ENCODE measurements around the gene SORCS2. TPM values are rescaled to one million over a fixed set of nuclear protein-coding genes. Genes with fewer than 3 reads are reported as not detected.

Gene SORCS2
- total RNA-seq, 4 donors from 2014 or later, result 0.26 to 17.1 (median 2.9) TPM

DNA sequence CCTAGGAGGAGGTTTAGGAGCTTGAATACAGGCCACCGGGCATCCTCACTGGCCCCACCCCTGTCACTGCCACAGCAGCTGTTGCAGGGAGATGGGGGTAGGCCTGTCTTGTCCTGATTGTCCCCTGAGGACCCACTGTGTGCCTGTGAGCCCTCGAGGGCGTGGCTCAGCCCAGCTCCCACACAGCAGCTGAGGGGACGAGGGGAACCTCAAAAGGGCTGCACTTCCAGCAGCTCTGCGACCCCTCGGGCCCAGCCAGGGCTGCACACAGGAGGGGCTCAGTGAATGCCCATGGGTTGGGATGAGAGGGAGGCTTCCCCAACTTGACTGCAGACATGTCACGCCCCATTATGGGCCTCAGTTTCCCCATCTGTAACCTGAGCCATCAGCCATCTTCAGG is 521.4 kb downstream of the SORCS2 start:
- Histone ChIP-seq H3K9me3 (no peaks in the 10 kb centered on the region), H3K4me3 (no peak overlapping the region), H3K27me3 (no peaks in the 10 kb centered on the region), H3K4me1 (no peaks in the 10 kb centered on the region), H3K36me3 (no peaks in the 10 kb centered on the region), H3K27ac (no peak overlapping the region)
- intact Hi-C loops (cut with DNase I; ENCODE audit: low total_unique reads), result no loop called here
- TF ChIP-seq, protein P1, sequence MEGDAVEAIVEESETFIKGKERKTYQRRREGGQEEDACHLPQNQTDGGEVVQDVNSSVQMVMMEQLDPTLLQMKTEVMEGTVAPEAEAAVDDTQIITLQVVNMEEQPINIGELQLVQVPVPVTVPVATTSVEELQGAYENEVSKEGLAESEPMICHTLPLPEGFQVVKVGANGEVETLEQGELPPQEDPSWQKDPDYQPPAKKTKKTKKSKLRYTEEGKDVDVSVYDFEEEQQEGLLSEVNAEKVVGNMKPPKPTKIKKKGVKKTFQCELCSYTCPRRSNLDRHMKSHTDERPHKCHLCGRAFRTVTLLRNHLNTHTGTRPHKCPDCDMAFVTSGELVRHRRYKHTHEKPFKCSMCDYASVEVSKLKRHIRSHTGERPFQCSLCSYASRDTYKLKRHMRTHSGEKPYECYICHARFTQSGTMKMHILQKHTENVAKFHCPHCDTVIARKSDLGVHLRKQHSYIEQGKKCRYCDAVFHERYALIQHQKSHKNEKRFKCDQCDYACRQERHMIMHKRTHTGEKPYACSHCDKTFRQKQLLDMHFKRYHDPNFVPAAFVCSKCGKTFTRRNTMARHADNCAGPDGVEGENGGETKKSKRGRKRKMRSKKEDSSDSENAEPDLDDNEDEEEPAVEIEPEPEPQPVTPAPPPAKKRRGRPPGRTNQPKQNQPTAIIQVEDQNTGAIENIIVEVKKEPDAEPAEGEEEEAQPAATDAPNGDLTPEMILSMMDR (IDR thresholded peaks at IDR 0.05), result no peak
- TF ChIP-seq POLR2A (IDR thresholded peaks at IDR 0.05), result no peak
- no peak for DNase-seq

DNA sequence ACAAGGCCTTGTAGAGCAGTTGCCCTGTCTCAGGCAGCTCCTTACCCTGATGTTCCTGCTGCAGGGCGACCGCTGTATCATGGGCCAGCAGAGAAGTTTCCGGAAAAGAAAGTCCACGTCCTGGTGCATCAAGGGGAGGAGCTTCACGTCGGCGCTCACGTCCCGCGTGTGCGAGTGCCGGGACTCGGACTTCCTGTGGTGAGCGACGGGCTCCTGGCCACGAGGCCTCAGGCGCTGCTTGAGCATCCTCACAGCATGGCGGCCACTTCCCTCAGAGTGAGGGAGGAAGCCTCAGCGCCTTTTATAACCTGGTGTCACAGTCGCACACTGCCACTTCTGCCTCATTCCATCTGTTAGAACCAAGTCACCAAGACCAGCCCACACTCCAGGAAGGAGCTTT is 521.8 kb downstream of the SORCS2 start:
- no peak for DNase-seq
- TF ChIP-seq POLR2A (IDR thresholded peaks at IDR 0.05), result no peak
- TF ChIP-seq, protein P1 (IDR thresholded peaks at IDR 0.05), result no peak
- Histone ChIP-seq H3K27ac (no peak overlapping the region), H3K27me3 (no peaks in the 10 kb centered on the region), H3K4me3 (no peak overlapping the region), H3K36me3 (no peaks in the 10 kb centered on the region), H3K9me3 (no peaks in the 10 kb centered on the region), H3K4me1 (peaks cover 0 to 2% of the 10 kb centered on the region in 2 donors)
- intact Hi-C loops (cut with DNase I; ENCODE audit: low total_unique reads), result no loop called here

DNA sequence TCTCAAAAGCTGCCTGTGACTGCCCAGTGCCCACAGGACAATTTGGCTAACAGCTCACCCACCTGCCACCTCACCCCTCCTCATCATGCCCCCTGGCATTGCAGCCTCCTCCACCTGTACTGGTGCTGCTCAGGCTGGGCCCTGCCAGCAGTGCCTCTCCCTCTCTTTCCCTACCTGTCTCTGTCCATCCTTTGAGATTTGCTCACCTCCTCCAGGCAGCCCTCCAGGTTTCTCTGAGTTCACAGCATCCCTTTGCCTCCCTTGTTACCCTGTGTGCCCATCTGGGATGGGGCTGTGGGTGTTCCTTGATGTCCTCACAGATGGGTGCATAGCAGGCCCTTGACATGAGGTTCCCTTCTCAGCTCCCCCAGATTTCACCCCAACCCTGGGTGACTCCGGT is 522.4 kb downstream of the SORCS2 start:
- TF ChIP-seq, protein P1 (IDR thresholded peaks at IDR 0.05), result no peak
- no peak for TF ChIP-seq POLR2A (IDR thresholded peaks at IDR 0.05)
- no peak for DNase-seq
- H3K9me3 ChIP-seq, result no peaks in the 10 kb centered on the region
- intact Hi-C loops (cut with DNase I; ENCODE audit: low total_unique reads), result no loop called here
- H3K27me3 ChIP-seq, result no peaks in the 10 kb centered on the region
- peaks cover 0 to 5% of the 10 kb centered on the region in 2 donors for H3K4me1 ChIP-seq
- H3K36me3 ChIP-seq, result no peaks in the 10 kb centered on the region
- no peak overlapping the region for H3K27ac ChIP-seq
- H3K4me3 ChIP-seq, result no peak overlapping the region

GRCh38 chr4:7715271-7716009 is 523.1 kb downstream of the SORCS2 start:
- H3K4me1 ChIP-seq, result peaks cover 0 to 5% of the 10 kb centered on the region in 2 donors
- TF ChIP-seq, protein P1 (IDR thresholded peaks at IDR 0.05), result no peak
- TF ChIP-seq POLR2A (IDR thresholded peaks at IDR 0.05), result no peak
- DNase-seq, result no peak
- intact Hi-C loops (cut with DNase I; ENCODE audit: low total_unique reads), result no loop called here
- H3K9me3 ChIP-seq, result no peaks in the 10 kb centered on the region
- H3K27ac ChIP-seq, result no peak overlapping the region
- H3K36me3 ChIP-seq, result no peaks in the 10 kb centered on the region
- H3K27me3 ChIP-seq, result no peaks in the 10 kb centered on the region
- H3K4me3 ChIP-seq, result no peak overlapping the region

DNA sequence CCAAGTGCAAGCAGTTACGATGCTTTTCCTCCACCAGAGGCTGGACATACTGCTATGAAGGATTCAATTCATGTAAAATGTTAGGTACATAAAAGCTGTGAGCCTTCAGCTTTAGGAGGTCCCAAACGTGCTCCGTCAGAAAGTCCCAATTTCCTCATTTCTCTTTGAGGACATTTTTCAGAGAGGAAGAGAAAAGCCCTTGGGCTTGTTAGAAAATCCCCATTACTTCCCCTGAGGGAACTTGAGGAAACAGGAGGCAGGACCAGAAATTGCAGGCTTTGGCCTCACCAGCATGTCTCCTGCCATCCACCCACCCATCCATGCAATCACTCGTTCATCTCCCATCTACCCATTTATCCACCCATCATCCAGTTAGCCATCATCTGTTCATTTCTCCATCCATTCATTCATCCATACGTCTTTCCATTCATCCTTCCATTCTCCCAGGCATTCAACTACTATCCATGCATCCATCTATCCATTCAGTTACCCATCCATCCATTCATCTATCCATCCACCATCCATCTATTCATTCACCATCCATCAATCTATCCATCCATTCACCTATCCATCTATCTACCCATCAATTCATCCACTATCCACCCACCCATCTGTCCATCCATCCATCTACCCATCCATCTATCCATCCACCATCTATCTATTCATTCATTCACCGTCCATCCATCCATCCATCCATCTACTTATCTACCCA is 523.8 kb downstream of the SORCS2 start:
- TF ChIP-seq POLR2A (IDR thresholded peaks at IDR 0.05), result no peak
- TF ChIP-seq, protein P1 (IDR thresholded peaks at IDR 0.05), result no peak
- Histone ChIP-seq H3K4me3 (no peak overlapping the region), H3K4me1 (peaks cover 0 to 5% of the 10 kb centered on the region in 2 donors), H3K9me3 (no peaks in the 10 kb centered on the region), H3K36me3 (no peaks in the 10 kb centered on the region), H3K27ac (no peak overlapping the region), H3K27me3 (no peaks in the 10 kb centered on the region)
- DNase-seq, result no peak
- intact Hi-C loops (cut with DNase I; ENCODE audit: low total_unique reads), result no loop called here

All from uterus (tissue), 4 donors.